SK-N-SH treated with all-trans-retinoic acid at 6 μM for 48 hours (cell line): ENCODE measurements around the gene SAA2.

Experiments used
- ISL1 ChIP-seq: fragments of 250-450 bp; sonication (Bioruptor Pico); IDR thresholded peaks from 2 replicates; pipeline ENCODE4 v2.1.2; 2022; ENCODE audit warnings: mild to moderate bottlenecking, moderate library complexity
- RARB ChIP-seq: fragments of 250-450 bp; sonication (Bioruptor Pico); IDR thresholded peaks from 2 replicates; pipeline ENCODE4 v1.8.0; 2021; ENCODE audit warnings: mild to moderate bottlenecking, moderate library complexity
- SNAI2 ChIP-seq: fragments of 250-450 bp; sonication (Bioruptor Pico); IDR thresholded peaks from 2 replicates; pipeline ENCODE4 v1.5.0; 2020; ENCODE audit warnings: mild to moderate bottlenecking, moderate library complexity
- TOX ChIP-seq: fragments of 250-450 bp; sonication (Bioruptor Pico); IDR thresholded peaks from 2 replicates; pipeline ENCODE4 v1.8.0; 2021; ENCODE audit warnings: mild to moderate bottlenecking, moderate library complexity, borderline replicate concordance
- ZNF8 ChIP-seq: fragments of 450-650 bp; formaldehyde crosslinking; IDR thresholded peaks from 2 replicates; pipeline ENCODE4 v1.5.0; 2020; ENCODE audit warnings: mild to moderate bottlenecking, moderate library complexity
- TF ChIP-seq, protein P1 (sequence below): fragments of 250-450 bp; sonication (Bioruptor Pico); IDR thresholded peaks from 2 replicates; pipeline ENCODE4 v1.8.0; 2021; ENCODE audit warnings: low read depth, mild to moderate bottlenecking, moderate library complexity, borderline replicate concordance
- TF ChIP-seq, protein P2 (sequence below): fragments of 250-450 bp; sonication (Bioruptor Pico); IDR thresholded peaks from 2 replicates; pipeline ENCODE4 v1.5.1; 2020; ENCODE audit warnings: low read depth, mild to moderate bottlenecking, moderate library complexity
- TF ChIP-seq, protein P3 (sequence below): fragments of 250-450 bp; sonication (Bioruptor Pico); IDR thresholded peaks from 2 replicates; pipeline ENCODE4 v1.5.1; 2021; ENCODE audit warnings: mild to moderate bottlenecking, moderate library complexity

DNA sequence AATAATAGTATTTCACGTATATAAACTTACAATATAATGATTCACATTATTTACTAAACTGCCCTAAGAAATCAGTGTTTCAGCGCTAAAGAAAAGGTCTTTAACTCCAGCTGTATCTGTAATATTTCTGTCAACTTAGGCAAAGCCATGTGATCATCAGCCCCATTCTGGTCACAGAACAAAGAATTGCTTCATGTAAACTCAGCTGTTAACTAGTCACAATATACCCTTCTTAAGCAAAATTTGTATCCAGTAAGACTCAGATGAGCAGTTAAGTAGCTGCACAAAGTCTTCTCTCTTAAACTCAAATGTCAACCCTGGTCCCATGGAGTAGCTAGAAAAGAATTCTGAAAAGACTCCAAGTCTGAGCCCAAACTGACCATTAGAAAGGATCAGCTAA is 46.8 kb upstream of the SAA2 start:
- TF ChIP-seq TOX (CRISPR knock-in tag) (no peak), SNAI2 (CRISPR knock-in tag) (no peak), ISL1 (CRISPR knock-in tag) (no peak), ZNF8 (CRISPR knock-in tag) (no peak), RARB (no peak)
- TF ChIP-seq, protein P1, sequence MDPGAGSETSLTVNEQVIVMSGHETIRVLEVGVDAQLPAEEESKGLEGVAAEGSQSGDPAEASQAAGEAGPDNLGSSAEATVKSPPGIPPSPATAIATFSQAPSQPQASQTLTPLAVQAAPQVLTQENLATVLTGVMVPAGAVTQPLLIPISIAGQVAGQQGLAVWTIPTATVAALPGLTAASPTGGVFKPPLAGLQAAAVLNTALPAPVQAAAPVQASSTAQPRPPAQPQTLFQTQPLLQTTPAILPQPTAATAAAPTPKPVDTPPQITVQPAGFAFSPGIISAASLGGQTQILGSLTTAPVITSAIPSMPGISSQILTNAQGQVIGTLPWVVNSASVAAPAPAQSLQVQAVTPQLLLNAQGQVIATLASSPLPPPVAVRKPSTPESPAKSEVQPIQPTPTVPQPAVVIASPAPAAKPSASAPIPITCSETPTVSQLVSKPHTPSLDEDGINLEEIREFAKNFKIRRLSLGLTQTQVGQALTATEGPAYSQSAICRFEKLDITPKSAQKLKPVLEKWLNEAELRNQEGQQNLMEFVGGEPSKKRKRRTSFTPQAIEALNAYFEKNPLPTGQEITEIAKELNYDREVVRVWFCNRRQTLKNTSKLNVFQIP (CRISPR knock-in tag): no peak
- TF ChIP-seq, protein P2, sequence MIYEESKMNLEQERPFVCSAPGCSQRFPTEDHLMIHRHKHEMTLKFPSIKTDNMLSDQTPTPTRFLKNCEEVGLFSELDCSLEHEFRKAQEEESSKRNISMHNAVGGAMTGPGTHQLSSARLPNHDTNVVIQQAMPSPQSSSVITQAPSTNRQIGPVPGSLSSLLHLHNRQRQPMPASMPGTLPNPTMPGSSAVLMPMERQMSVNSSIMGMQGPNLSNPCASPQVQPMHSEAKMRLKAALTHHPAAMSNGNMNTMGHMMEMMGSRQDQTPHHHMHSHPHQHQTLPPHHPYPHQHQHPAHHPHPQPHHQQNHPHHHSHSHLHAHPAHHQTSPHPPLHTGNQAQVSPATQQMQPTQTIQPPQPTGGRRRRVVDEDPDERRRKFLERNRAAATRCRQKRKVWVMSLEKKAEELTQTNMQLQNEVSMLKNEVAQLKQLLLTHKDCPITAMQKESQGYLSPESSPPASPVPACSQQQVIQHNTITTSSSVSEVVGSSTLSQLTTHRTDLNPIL (CRISPR knock-in tag): no peak
- TF ChIP-seq, protein P3, sequence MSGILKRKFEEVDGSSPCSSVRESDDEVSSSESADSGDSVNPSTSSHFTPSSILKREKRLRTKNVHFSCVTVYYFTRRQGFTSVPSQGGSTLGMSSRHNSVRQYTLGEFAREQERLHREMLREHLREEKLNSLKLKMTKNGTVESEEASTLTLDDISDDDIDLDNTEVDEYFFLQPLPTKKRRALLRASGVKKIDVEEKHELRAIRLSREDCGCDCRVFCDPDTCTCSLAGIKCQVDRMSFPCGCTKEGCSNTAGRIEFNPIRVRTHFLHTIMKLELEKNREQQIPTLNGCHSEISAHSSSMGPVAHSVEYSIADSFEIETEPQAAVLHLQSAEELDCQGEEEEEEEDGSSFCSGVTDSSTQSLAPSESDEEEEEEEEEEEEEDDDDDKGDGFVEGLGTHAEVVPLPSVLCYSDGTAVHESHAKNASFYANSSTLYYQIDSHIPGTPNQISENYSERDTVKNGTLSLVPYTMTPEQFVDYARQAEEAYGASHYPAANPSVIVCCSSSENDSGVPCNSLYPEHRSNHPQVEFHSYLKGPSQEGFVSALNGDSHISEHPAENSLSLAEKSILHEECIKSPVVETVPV (CRISPR knock-in tag): no peak
